OCI-LY7 (cell line): Measurements from ENCODE around the gene RPS21.

Experiments used
- EZH2phosphoT487 ChIP-seq: fragments of 200-600 bp; sonication (generic); IDR thresholded peaks from 2 replicates; pipeline ENCODE4 v1.6.1; 2018; ENCODE audit warnings: low read depth, borderline replicate concordance, mild to moderate bottlenecking, mixed run types, antibody characterized with exemption, low read length, moderate library complexity, mixed read lengths
- TF ChIP-seq, protein P1 (sequence below): fragments of 200-600 bp; sonication (generic); conservative IDR thresholded peaks from 2 replicates; pipeline ENCODE4 v1.5.1; 2014; ENCODE audit warnings: mild to moderate bottlenecking, antibody characterized with exemption, low read length, moderate library complexity, mixed read lengths

DNA sequence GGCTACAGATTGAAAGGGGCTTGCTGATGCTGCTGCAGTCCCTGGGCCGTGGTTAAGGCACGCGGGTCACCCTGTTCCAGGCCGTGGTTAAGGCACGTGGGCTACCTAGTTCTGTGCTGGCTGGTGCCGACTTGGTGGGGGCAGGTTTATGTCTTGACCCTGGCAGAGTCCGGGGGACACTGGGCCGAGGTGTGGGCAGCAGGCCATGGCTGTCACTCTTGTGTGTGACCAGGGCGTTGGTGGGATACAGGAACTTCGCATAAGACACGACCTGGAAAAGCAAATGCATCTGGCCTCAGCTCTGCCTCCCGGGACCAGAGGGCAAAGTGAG lies 6.4 kb downstream of the RPS21 start:
- TF ChIP-seq, protein P1, sequence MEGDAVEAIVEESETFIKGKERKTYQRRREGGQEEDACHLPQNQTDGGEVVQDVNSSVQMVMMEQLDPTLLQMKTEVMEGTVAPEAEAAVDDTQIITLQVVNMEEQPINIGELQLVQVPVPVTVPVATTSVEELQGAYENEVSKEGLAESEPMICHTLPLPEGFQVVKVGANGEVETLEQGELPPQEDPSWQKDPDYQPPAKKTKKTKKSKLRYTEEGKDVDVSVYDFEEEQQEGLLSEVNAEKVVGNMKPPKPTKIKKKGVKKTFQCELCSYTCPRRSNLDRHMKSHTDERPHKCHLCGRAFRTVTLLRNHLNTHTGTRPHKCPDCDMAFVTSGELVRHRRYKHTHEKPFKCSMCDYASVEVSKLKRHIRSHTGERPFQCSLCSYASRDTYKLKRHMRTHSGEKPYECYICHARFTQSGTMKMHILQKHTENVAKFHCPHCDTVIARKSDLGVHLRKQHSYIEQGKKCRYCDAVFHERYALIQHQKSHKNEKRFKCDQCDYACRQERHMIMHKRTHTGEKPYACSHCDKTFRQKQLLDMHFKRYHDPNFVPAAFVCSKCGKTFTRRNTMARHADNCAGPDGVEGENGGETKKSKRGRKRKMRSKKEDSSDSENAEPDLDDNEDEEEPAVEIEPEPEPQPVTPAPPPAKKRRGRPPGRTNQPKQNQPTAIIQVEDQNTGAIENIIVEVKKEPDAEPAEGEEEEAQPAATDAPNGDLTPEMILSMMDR, result no peak
- TF ChIP-seq EZH2phosphoT487, result no peak
